H1 (cell line): ENCODE measurements around the gene CDK16. TPM values are rescaled to one million over a fixed set of nuclear protein-coding genes. Genes with fewer than 3 reads are reported as not detected.

Experiments used
- BCL11A ChIP-seq, 2 experiments: IDR thresholded peaks; one replicate each; pipeline ENCODE4 v1.6.1; 2011; ENCODE audit warnings: low read depth in 2 of 2, low read length in 2 of 2, mild to moderate bottlenecking in 2 of 2
- EGR1 ChIP-seq: IDR thresholded peaks from 2 replicates; pipeline ENCODE4 v1.6.1; 2011; ENCODE audit warnings: low read depth, low read length, borderline replicate concordance
- polyA plus RNA-seq, 7 experiments: library from polyadenylated mRNA; depleted of rRNA in 3 of 7; stranded (reverse) in 5 of 7; unstranded in 2 of 7; fragments of >200 nt in 5 of 7; fragments of 200-250 nt in 2 of 7; gene quantifications; 1 replicate in 5 of 7; 2 replicates in 1 of 7; 4 replicates in 1 of 7; pipeline versions ENCODE4 v1.2.1 to v1.2.3, GENCODE V29; 2011 to 2013; ENCODE audit warnings: missing spikeins in 2 of 7, mixed read lengths in 2 of 7
- total RNA-seq: library from RNA; stranded (reverse); fragmentation: NEBNext Ultra II Directional; extraction: Animal tissue kit (Norgen Biotek cat#: 25700); gene quantifications from 2 replicates; pipeline ENCODE4 v1.2.1, GENCODE V29; 2021

Gene CDK16
- total and polyA plus RNA-seq, 2 of the 8 experiments (the other 6 are each of a cell fraction or from before 2014, with no cell fraction given) = 124 to 204 TPM

- TF ChIP-seq BCL11A (IDR thresholded peaks at IDR 0.05; ENCODE audit: low read depth in 2 of 2, low read length in 2 of 2) (no peak), EGR1 (no peak)
These were observed 19.2 kb upstream of the CDK16 start (continued) for GRCh38 chrX:47199286-47199685.
